Upper lobe of left lung (tissue), 6 donors: ENCODE results near the gene SYNE4. TPM values are rescaled to one million over a fixed set of nuclear protein-coding genes. Genes with fewer than 3 reads are reported as not detected.
A peak's percentile ranks its signal among the peaks of the same experiment; 100 is the strongest.

Experiments
- ATAC-seq, 2 donors: fragments of 200-7000 bp; cut with Tn5 transposase; one replicate each; pipeline ENCODE4 v1.9.1; 2022; ENCODE audit warnings: mild to moderate bottlenecking in 2 of 2, moderate library complexity in 2 of 2; ENCODE audit not compliant: low FRiP score in 2 of 2
- DNase-seq, 2 donors: peaks; one replicate each; pipeline ENCODE4 v3.0.0-alpha.2; 2019 to 2020
- H3K27ac ChIP-seq, 4 donors: fragments of 200-600 bp; sonication (generic); one replicate each; pipeline ENCODE4 v1.5.1; 2016 to 2019
- H3K27me3 ChIP-seq, 4 donors: fragments of 200-600 bp; sonication (generic); one replicate each; pipeline ENCODE4 v1.5.1; 2017 to 2019
- H3K36me3 ChIP-seq, 4 donors: fragments of 200-600 bp; sonication (generic); one replicate each; pipeline ENCODE4 v1.5.1; 2016 to 2019
- H3K4me1 ChIP-seq, 4 donors: fragments of 200-600 bp; sonication (generic); one replicate each; pipeline ENCODE4 v1.5.1; 2018 to 2019
- H3K4me3 ChIP-seq, 4 donors: fragments of 200-600 bp; sonication (generic); one replicate each; pipeline ENCODE4 v1.5.1; 2017 to 2019; ENCODE audit warnings: mild to moderate bottlenecking in 2 of 4, moderate library complexity in 1 of 4
- H3K9me3 ChIP-seq, 4 donors: fragments of 200-600 bp; sonication (generic); one replicate each; pipeline ENCODE4 v1.5.1; 2018 to 2019
- EP300 ChIP-seq, 4 donors: sonication (generic); formaldehyde crosslinking; IDR thresholded peaks; one replicate each; pipeline ENCODE4 v1.5.1; 2017; ENCODE audit warnings: antibody characterized with exemption in 4 of 4, control low read depth in 2 of 4
- POLR2A ChIP-seq, 4 donors: fragments of 450-650 bp; IDR thresholded peaks; one replicate each; pipeline ENCODE4 v1.5.1; 2016 to 2017; ENCODE audit warnings: antibody characterized with exemption in 4 of 4, mild to moderate bottlenecking in 2 of 4
- POLR2AphosphoS5 ChIP-seq, 2 donors: sonication (generic); formaldehyde crosslinking; IDR thresholded peaks; one replicate each; pipeline ENCODE4 v1.5.1; 2017; ENCODE audit warnings: antibody characterized with exemption in 2 of 2
- WGBS, 2 donors: methylation state at CpG; one replicate each; pipeline ENCODE4 v1.1.5; 2017 to 2018; 5-methylcytosine and 5-hydroxymethylcytosine counted together
- total RNA-seq, 6 donors: library from RNA; depleted of rRNA in 4 of 6; stranded (reverse); fragments of >200 nt in 4 of 6; gene quantifications; one replicate each; pipeline versions ENCODE4 v1.1.0 to v1.2.1, GENCODE V29; 2016 to 2021
- TF ChIP-seq, protein P1 (sequence below), 6 experiments: fragments of 450-650 bp in 4 of 6; fragments of 200-600 bp in 2 of 6; sonication (generic) in 2 of 6; IDR thresholded peaks; one replicate each; pipeline ENCODE4 v1.5.1; 2016 to 2019; ENCODE audit warnings: antibody characterized with exemption in 6 of 6
- donor health status: DM: no; HTN: no; CAD: no; lungs with moderate emphysema.
- donor health status: DM: no; HTN: yes; CAD: no; lungs with severe emphysema.

Gene SYNE4
- total RNA-seq, 6 donors from 2014 or later, result 9.5 to 21.0 (median 10.9) TPM

GRCh38 chr19:35990771-35991730 is 17.6 kb downstream of the SYNE4 start:
- H3K4me3 ChIP-seq, result no peak overlapping the region
- H3K27me3 ChIP-seq, result peaks cover 0 to 12% (median 0%) of the 10 kb centered on the region in 4 donors
- no peaks in the 10 kb centered on the region for H3K9me3 ChIP-seq
- TF ChIP-seq, protein P1, sequence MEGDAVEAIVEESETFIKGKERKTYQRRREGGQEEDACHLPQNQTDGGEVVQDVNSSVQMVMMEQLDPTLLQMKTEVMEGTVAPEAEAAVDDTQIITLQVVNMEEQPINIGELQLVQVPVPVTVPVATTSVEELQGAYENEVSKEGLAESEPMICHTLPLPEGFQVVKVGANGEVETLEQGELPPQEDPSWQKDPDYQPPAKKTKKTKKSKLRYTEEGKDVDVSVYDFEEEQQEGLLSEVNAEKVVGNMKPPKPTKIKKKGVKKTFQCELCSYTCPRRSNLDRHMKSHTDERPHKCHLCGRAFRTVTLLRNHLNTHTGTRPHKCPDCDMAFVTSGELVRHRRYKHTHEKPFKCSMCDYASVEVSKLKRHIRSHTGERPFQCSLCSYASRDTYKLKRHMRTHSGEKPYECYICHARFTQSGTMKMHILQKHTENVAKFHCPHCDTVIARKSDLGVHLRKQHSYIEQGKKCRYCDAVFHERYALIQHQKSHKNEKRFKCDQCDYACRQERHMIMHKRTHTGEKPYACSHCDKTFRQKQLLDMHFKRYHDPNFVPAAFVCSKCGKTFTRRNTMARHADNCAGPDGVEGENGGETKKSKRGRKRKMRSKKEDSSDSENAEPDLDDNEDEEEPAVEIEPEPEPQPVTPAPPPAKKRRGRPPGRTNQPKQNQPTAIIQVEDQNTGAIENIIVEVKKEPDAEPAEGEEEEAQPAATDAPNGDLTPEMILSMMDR (IDR thresholded peaks at IDR 0.05), result no peak
- TF ChIP-seq POLR2A (IDR thresholded peaks at IDR 0.05) (no peak), EP300 (IDR thresholded peaks at IDR 0.05) (no peak), POLR2AphosphoS5 (IDR thresholded peaks at IDR 0.05) (no peak)
- H3K27ac ChIP-seq, result no peak overlapping the region
- ATAC-seq (no peak), DNase-seq (no peak)
- H3K4me1 ChIP-seq, result peaks cover 20 to 31% (median 22%) of the 10 kb centered on the region in 4 donors
- 79 to 84% methylated on average over 10 of the region's 10 CpGs for WGBS, 2 donors
- no peaks in the 10 kb centered on the region for H3K36me3 ChIP-seq

- Histone ChIP-seq H3K4me3 (no peak overlapping the region), H3K27ac (no peak overlapping the region), H3K9me3 (no peaks in the 10 kb centered on the region), H3K36me3 (no peaks in the 10 kb centered on the region), H3K27me3 (peaks cover 0 to 12% (median 0%) of the 10 kb centered on the region in 4 donors), H3K4me1 (peaks cover 15 to 23% (median 16%) of the 10 kb centered on the region in 4 donors)
- 88 to 89% methylated on average over 4 of the region's 4 CpGs for WGBS, 2 donors
- TF ChIP-seq POLR2AphosphoS5 (IDR thresholded peaks at IDR 0.05) (no peak), POLR2A (IDR thresholded peaks at IDR 0.05) (no peak), EP300 (IDR thresholded peaks at IDR 0.05) (no peak)
- TF ChIP-seq, protein P1 (IDR thresholded peaks at IDR 0.05), result no peak
- no peak for ATAC-seq
- no peak for DNase-seq
These were observed 18.5 kb downstream of the SYNE4 start for GRCh38 chr19:35990156-35990555.

DNA sequence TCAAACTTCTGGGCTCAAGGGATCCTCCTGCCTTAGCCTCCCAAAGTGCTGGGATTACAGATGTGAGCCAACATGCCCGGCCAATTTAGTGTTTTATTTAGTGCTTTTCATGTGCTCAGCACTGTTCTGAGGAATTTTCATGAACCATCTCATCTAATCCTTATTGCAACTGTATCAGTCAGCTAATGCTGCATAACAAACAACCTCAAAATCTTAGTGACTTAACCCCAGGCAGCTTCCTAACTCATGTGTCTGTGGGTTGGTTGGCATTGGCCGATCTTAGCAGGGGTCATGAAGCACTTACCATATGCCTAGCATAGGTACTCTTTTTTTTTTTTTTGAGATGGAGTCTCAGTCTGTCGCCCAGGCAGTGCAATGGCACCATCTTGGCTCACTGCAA is 19.8 kb downstream of the SYNE4 start:
- H3K27ac ChIP-seq, result no peak overlapping the region
- no peak for ATAC-seq
- WGBS, 2 donors, result 80 to 85% methylated on average over 3 of the region's 3 CpGs
- no peaks in the 10 kb centered on the region for H3K9me3 ChIP-seq
- no peak overlapping the region for H3K4me3 ChIP-seq
- TF ChIP-seq POLR2AphosphoS5 (IDR thresholded peaks at IDR 0.05) (no peak), EP300 (IDR thresholded peaks at IDR 0.05) (no peak), POLR2A (IDR thresholded peaks at IDR 0.05) (no peak)
- TF ChIP-seq, protein P1 (IDR thresholded peaks at IDR 0.05), result no peak
- H3K36me3 ChIP-seq, result no peaks in the 10 kb centered on the region
- no peak for DNase-seq
- H3K4me1 ChIP-seq, result peaks cover 8 to 13% (median 9%) of the 10 kb centered on the region in 4 donors
- H3K27me3 ChIP-seq, result peaks cover 0 to 12% (median 0%) of the 10 kb centered on the region in 4 donors

DNA sequence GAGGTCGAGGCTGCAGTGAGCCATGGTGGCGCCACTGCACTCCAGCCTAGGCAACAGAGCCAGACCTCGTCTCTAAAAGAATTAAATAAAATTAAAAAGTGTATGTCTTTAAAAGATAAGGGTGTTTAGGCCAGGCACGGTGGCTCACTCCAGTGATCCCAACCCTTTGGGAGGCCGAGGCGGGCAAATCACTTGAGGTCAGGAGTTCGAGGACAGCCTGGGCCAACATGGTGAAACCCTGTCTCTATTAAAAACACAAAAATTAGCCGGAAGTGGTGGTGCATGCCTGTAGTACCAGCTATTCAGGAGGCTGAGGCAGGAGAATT is 21.1 kb downstream of the SYNE4 start:
- peak overlapping the region in 1 of 4 donors; percentile 49 for H3K4me3 ChIP-seq
- ATAC-seq (no peak), DNase-seq (no peak)
- no peaks in the 10 kb centered on the region for H3K9me3 ChIP-seq
- H3K4me1 ChIP-seq, result peaks cover 7 to 12% (median 9%) of the 10 kb centered on the region in 4 donors
- WGBS, 2 donors, result 33 to 35% methylated on average over 8 of the region's 8 CpGs
- H3K36me3 ChIP-seq, result no peaks in the 10 kb centered on the region
- TF ChIP-seq EP300 (IDR thresholded peaks at IDR 0.05) (no peak), POLR2A (IDR thresholded peaks at IDR 0.05) (no peak), POLR2AphosphoS5 (IDR thresholded peaks at IDR 0.05) (no peak)
- TF ChIP-seq, protein P1 (IDR thresholded peaks at IDR 0.05), result no peak
- H3K27ac ChIP-seq, result no peak overlapping the region
- H3K27me3 ChIP-seq, result peaks cover 0 to 12% (median 0%) of the 10 kb centered on the region in 4 donors
